Cardiac fibroblast (primary cell): ENCODE results near the gene PSG7.
A peak's percentile ranks its signal among the peaks of the same experiment; 100 is the strongest.
"Not testable (repeated sequence)": the region's sequence is repeated elsewhere in the genome, so short reads cannot be mapped to it uniquely, and the experiment has no call there.

Experiments used
- DNase-seq, 2 donors: peaks; one replicate each; pipeline versions ENCODE4 v3.0.0 to v3.0.0-alpha.2; 2010; ENCODE audit warnings: low read depth in 2 of 2
- H3K4me3 ChIP-seq, 2 donors: replicated peaks in 1 of 2; 1 replicate in 1 of 2; 2 replicates in 1 of 2; pipeline ENCODE4 v1.5.1; 2011; ENCODE audit warnings: low read depth in 2 of 2, low read length in 2 of 2, mild to moderate bottlenecking in 2 of 2, moderate library complexity in 1 of 2
- TF ChIP-seq, protein P1 (sequence below): IDR thresholded peaks from one replicate; pipeline ENCODE4 v1.5.1; 2011; ENCODE audit warnings: low read depth, mild to moderate bottlenecking, low read length, inconsistent platforms

Gene PSG7

DNA sequence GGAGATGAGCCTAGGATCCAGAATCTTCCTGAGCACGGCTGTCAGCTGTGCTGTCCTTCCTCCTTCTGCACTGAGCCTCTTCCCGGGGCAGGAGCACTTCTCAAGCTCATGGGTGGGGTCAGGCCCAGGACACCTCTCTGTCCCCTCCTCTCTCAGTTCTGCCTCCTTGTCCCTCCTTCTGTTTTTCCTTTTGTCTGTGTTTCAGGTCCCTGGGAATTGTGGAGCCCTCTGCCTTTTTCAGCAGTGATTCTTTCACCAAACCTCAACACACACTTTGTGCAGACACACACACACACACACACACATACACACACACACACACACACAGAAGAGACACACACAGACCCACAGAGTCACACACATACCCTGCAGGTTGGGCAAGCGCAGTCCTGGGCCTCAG, at the start of gene PSG7:
PSG7 (minus strand) TSS at position 101 of the 400 bp plus-strand sequence. CDS start 131 bp downstream, outside the sequence.
- not testable (repeated sequence) for DNase-seq

DNA sequence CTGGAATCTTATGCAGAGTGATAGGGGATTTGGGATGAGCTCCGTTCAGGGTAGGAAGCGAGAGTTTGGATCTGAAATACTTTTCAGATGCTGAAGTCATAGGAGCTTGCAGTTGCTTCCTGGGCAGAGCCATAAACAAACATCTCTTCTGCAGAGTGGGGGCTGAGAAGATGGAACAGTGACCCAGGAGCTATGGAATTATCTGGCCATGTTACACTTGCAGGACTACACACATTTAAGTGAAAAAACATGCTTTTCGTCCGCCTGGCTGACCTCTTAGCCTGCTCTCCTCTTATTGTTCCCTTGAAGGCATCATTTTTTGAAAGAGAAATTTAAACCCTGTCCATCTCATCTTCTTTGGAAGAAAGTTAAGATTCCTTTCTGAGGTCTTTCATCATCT, 48.6 kb upstream of the PSG7 start:
- no peak for DNase-seq
- TF ChIP-seq, protein P1, sequence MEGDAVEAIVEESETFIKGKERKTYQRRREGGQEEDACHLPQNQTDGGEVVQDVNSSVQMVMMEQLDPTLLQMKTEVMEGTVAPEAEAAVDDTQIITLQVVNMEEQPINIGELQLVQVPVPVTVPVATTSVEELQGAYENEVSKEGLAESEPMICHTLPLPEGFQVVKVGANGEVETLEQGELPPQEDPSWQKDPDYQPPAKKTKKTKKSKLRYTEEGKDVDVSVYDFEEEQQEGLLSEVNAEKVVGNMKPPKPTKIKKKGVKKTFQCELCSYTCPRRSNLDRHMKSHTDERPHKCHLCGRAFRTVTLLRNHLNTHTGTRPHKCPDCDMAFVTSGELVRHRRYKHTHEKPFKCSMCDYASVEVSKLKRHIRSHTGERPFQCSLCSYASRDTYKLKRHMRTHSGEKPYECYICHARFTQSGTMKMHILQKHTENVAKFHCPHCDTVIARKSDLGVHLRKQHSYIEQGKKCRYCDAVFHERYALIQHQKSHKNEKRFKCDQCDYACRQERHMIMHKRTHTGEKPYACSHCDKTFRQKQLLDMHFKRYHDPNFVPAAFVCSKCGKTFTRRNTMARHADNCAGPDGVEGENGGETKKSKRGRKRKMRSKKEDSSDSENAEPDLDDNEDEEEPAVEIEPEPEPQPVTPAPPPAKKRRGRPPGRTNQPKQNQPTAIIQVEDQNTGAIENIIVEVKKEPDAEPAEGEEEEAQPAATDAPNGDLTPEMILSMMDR, result no peak
- H3K4me3 ChIP-seq, result no peak overlapping the region

More for the DNA sequence above, at the start of gene PSG7:
- not testable (repeated sequence) for H3K4me3 ChIP-seq

DNA sequence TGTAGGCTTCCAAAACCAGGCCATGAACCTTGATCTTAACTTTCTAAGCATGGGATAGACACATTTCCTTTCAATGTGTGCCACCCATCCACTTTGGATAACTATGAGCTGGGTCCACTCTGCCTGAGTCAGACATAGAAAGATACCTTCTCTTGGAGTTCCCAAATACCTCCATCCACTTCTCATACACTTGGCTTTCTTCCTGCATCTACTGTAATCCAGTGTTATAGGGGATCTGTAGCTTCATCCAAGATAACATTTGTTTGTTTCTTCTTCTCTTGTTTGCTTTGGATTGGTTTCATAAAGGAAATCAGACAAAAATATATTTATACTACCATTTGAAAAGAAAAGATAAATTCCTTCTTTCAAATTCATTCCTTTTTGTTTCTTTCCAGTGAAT, 45.1 kb upstream of the PSG7 start:
- not testable (repeated sequence) for H3K4me3 ChIP-seq, DNase-seq

DNA sequence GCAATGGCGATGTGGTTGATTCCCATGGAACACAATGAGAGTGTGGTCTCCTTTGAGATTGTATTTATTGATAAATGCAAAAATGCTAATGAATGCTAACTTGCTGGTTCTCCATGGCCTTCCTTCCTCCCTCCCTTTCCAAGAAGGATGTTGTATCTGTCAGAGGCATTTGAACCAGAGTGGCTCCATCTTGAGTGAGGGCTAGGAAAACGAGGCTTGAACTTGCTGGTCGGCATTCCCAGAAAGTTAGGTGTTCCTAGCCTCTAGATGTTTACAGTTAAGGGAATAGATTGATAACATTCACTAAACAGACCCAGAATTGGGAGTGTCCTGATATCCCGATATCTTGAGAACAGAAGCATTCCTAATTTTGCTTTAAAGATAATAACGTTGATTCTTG, 34.4 kb upstream of the PSG7 start:
- H3K4me3 ChIP-seq, DNase-seq: not testable (repeated sequence)

DNA sequence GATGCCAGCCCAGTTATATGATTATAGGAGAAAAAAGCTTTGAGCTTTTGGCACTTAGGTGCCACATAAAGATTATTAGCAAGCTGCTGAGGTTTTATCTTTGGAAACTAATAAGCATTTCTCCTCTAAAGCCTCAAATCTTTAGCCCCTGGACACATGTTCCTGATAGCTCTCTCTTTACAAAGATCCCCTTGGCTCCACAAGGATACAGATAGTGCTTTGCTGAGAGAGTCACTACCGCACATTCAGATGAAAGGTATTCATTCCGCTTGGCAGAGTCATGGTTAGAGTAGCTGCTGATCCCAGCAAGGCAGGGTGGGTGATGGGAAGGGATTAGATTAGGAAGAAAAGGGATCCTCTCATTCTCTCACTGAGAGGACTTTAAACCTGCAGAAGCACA, 28.2 kb upstream of the PSG7 start:
- TF ChIP-seq, protein P1, result no peak
- H3K4me3 ChIP-seq, result no peak overlapping the region
- peak in 1 of 2 donors; percentile 75 for DNase-seq

DNA sequence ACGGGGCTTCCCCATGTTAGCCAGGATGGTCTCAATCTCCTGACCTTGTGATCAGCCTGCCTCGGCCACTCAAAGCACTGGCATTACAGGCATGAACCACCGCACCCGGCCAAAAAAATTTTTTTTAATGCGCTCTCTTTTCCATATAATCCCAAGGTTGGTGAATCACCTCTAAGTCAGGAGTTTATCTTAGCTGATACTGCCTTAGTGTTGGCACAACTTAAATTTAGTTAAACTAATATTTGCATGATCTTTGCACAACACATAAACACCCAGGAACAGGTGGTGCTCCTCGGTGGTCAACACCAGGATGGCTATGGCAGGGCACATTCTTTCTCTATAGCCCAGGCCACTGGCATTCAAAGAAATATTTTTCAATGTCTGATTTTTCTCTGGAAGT, 24.1 kb upstream of the PSG7 start:
- no peak overlapping the region for H3K4me3 ChIP-seq
- no peak for DNase-seq
- TF ChIP-seq, protein P1, result no peak

DNA sequence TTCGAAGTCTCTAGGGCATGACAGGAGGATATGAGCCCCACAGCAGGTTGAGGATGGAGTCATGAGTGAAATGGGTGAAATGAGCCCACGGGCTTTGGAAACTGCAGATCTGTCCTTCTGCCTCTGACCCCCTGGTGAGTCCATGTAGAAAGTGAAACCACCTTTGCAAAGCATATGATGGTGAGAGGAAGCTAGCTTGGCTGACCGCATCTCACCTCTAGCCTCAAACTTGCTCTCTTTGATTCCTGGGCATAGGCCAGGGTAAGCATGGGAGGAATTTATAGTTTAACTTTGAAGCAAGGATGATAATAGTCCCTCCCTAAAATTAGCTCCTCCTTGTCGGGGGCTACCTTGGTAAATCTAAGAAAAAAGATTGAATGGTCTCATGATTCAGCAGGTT, 15.1 kb upstream of the PSG7 start:
- not testable (repeated sequence) for DNase-seq, H3K4me3 ChIP-seq

DNA sequence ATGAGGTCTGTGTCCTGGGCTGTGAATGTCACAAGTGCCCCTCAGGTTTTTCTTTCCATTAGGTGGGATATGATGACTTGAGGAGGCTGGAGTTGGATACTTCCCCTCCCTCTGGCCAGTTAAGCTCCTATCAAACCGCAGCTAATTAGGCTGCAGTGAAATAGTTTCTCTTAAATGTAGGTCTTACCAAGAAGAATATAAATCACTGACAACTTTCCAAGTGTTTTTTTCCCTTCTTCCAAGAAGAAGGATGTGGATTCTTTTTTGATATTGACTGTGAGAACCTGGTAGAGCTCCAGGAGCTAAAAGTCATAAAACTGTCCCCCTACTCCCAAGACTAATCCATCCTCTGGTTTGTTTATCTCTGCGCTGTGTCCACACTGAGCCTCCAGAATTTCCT, 14.5 kb upstream of the PSG7 start:
- not testable (repeated sequence) for H3K4me3 ChIP-seq, DNase-seq

DNA sequence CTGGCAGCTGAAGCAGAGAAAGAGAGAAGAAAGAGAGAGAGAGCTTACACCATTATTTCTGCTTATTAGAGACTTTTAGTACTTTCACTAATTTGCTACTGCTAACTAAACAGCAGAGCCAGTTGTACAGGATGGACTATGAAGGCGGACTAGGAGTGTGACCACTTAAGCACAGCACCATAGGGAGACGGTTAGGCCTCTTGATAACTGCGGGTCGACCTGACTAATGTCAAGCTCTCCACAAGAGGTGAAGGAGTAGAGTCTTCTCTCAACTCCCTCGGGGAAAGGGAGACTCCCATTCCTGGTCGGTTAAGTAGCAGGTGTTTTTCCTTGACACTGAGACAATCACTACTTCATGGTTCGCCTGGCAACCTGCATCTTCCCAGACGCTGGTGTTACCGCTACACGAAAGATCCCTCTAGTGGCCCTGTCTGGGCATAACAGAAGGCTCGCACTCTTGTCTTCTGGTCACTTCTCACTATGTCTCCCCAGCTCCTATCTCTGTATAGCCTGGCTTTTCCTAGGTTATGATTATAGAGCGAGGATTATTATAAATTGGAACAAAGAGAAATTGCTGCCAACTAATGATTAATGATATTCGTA, 5.3 kb upstream of the PSG7 start:
- DNase-seq, result peak; percentile 18 to 42

DNA sequence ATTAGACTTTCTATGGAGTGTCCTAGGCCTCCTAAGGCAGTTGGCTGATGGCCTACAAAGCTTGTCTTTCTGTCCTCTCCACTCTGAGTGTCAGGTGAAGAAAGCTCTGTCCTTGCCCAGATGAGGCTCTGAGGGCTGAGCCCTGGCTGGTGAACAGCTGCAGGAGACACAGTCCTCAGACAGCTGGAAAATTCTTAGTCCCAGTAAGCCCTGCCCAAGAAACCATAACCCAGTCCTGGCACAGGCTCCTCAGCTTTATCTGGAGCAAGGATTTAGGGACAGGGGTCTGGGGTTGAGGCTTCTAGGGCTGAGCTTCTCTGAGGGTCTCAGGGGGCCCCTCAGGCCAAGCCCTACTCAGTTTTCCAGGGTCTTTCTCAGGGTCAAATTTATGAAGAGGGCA, 2.3 kb downstream of the PSG7 start:
- not testable (repeated sequence) for H3K4me3 ChIP-seq, DNase-seq

More for the DNA sequence above, 5.3 kb upstream of the PSG7 start:
- H3K4me3 ChIP-seq, result no peak overlapping the region
- TF ChIP-seq, protein P1, result peak; percentile 72

DNA sequence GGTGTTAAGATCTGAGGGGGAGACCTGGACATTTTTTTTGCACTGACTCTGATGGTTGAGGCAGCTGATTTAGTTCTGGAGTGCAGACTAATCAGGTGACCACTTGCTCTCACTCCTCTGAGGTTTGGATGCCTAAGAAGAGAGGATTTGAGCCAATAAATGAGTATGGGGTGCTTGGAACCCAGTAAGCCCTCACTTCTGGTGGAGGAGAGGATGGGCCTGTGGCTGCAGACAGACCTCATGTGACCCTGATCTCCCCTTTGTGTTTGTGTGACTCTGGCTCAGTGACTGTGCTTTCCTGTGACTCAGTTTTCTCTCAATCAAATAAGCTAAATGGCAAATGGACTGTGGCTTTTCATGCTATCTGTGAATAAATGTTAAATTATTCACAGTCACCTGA, 2.8 kb downstream of the PSG7 start:
- peak in 1 of 2 donors; percentile 60 for DNase-seq
- H3K4me3 ChIP-seq, result not testable (repeated sequence)

DNA sequence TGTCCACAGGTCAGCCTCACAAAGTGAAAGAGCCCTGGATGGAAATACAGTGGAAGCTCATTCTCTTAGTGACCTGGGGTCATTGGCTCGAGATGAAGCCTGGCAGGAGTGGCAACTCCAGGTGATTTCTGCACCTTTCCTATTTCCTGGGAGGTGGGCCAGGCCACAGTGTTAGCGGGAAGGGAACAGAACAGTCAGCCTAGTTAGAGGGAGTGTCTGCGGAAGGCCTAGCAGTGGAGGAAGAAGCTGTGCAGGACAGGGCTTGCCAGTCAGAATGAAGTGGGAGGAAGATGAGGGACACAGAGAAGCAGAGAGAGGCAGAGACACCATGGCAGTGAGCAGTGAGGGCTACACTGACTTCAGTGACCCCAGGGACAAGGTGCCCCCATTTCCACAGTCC, 3.6 kb downstream of the PSG7 start:
- not testable (repeated sequence) for H3K4me3 ChIP-seq, DNase-seq

DNA sequence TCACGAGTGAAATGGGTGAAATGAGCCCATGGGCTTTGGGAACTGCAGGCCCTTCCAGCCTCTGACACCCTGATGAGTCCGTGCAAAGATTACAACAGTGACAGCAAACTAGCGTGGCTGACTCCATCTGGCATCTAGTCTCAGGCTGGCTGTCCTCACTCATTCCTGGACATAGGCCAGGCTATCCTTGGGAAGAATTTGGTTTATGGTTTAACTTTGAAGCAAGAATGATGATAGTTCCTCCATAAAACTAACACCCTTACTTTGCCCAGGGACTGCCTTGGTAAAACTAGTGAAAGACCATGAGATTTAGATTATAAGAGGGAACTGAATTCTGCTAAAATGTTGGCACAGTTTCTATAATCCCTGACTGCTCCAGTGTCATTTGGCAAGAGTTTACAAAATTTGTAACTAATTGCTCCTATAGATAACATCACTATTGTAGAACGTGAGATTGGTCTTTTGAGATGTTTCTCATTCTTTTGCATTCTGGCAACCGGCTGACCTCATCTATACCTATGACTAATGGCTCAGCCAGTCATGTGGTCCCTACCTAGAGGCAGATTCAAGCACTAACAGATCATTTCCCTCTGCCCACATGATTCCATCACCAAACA, 4.4 kb downstream of the PSG7 start:
- not testable (repeated sequence) for H3K4me3 ChIP-seq
- peak; percentile 38 to 90 for DNase-seq
